ENCODE measurements around the gene PRKCD.

The PRKCD gene

DNA sequence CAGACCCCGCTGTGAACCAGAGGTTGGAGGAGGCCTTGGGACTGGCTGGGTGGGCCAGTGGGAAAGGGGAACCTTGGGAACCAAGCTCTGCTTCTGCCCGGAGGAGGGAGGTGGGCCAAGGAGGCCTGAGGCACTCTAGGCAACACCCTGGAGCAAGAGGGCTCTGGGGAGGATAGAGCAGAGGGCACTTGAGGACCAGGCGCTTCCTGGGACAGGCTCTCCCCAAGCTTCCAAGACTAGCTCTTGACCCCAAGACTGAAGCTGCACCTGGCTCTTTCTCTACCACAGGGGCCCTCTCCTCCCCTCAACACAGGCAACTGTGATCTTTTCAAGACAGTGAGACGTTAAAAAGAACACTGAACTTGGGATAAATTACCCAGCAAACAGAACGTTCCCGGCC lies 74.5 kb downstream of the PRKCD start:
- no peak for DNase-seq (ENCODE audit: low read depth)
- TF ChIP-seq, protein P1, sequence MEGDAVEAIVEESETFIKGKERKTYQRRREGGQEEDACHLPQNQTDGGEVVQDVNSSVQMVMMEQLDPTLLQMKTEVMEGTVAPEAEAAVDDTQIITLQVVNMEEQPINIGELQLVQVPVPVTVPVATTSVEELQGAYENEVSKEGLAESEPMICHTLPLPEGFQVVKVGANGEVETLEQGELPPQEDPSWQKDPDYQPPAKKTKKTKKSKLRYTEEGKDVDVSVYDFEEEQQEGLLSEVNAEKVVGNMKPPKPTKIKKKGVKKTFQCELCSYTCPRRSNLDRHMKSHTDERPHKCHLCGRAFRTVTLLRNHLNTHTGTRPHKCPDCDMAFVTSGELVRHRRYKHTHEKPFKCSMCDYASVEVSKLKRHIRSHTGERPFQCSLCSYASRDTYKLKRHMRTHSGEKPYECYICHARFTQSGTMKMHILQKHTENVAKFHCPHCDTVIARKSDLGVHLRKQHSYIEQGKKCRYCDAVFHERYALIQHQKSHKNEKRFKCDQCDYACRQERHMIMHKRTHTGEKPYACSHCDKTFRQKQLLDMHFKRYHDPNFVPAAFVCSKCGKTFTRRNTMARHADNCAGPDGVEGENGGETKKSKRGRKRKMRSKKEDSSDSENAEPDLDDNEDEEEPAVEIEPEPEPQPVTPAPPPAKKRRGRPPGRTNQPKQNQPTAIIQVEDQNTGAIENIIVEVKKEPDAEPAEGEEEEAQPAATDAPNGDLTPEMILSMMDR (conservative IDR thresholded peaks at IDR 0.05; ENCODE audit: low read length), result no peak
- H3K4me3 ChIP-seq (ENCODE audit: low read length), result no peak overlapping the region

DNA sequence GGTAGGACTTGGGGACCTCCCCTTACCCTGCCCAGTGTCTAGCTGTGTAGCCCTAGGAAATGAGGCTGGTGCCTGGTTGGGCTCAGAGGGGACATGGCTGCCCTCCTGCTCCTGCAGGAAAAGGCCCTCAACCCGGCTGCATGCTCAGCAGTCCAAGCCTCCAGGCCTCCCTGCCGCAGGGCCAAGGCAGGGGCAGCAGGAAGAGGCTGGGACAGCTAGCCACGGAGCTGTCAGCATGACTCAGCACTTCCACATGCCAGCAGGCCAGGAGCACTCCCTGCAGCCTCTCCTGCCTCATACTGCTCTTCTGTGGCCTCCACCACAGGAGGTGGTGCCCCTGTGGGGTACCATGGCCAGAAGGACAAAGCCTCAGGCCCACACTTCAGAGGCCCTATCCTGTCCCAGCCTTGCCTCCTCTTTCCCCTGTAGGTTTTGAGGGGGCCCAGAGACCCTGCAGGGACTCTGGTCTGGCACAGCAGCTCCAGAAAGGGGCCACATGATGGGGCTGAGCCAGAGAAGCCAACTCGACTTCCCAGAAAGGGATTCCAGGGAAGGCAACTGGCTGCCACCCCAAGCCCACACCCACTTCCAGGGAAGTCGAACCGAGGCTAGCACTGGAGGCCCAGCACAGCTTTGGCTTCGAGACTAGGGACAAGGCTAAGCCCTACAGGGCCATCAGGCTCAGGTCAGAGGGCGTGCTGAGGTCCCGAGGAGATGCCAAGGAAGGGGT lies 75.3 kb downstream of the PRKCD start:
- TF ChIP-seq, protein P1 (conservative IDR thresholded peaks at IDR 0.05; ENCODE audit: low read length), result no peak
- peak; percentile 90 for DNase-seq (ENCODE audit: low read depth)
- no peak overlapping the region for H3K4me3 ChIP-seq (ENCODE audit: low read length)

DNA sequence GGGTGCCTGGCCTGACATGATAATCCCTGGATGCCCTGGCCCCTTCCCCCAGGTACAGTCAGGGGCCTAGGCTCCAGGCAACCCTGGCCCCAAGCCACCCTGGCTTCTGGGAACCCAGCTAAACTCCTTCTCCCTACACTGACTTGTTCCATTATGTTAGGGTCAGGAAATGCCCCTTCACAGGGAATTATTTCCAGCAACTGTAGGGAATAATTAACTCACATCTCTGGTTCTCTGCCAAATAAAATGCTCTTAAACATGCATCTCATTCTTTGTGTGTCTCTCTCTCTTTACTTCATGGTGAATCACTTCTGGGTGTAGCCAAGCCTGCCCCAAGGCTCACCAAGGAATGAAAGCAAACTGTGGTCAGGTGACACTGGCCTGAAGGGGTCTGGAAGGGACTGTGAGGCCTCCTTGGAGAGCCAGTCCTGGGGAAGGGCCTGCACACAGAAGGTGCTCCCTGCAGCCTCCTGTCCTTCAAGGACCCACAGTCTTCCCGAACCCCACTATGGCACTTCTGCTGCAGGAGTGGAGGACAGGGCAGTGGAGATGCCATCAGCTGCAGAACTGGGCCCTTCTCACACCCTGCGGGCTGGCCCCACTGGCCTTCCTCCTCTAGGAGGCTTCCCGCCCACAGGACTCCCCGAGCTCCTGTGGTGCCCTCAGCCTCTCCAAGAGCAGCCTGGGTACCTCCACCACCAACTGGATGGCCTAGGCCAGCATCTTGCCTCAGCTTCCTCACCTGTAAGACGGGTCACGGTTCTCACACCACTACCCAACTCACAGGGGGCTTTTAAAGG lies 77.2 kb downstream of the PRKCD start:
- H3K4me3 ChIP-seq (ENCODE audit: low read length), result no peak overlapping the region
- TF ChIP-seq, protein P1 (conservative IDR thresholded peaks at IDR 0.05; ENCODE audit: low read length), result no peak
- peak; percentile 93 for DNase-seq (ENCODE audit: low read depth)

DNA sequence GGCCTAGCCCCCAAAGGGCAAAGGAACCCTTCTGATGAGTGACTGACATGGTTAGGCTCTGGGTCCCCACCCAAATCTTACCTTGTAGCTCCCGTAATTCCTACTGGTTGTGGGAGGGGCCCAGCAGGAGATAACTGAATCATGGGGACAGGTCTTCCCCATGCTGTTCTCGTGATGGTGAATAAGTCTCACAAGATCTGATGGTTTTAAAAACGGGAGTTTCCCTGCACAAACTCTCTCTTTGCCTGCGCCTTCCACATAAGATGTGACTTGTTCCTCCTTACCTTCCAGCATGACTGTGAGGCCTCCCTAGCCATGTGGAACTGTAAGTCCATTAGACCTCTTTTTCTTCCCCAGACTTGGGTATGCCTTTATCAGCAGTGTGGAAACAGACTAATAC lies 77.9 kb downstream of the PRKCD start:
- TF ChIP-seq, protein P1 (conservative IDR thresholded peaks at IDR 0.05; ENCODE audit: low read length), result no peak

DNA sequence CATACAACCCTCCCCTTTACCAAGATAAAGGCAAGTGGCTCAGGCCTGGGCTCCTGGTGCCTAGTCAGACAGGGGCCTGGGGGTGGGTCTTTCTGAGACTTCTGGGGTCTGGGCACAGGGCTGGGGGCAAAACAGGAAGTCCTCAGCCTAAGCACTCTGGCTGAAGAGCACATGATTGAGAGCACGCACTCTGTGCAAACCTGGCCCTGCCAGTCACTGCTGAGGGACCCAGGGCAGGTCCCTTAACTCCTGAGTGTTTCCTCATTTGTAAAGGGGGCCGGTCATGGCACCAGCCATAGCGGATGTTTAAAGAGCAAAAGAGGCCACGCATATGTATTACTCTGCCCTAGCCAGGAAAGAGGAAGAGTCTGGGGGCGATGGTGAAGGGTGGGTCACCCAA lies 78.8 kb downstream of the PRKCD start:
- TF ChIP-seq, protein P1 (conservative IDR thresholded peaks at IDR 0.05; ENCODE audit: low read length), result no peak
- no peak overlapping the region for H3K4me3 ChIP-seq (ENCODE audit: low read length)
- DNase-seq (ENCODE audit: low read depth), result no peak

More for the DNA sequence above, 77.9 kb downstream of the PRKCD start:
- DNase-seq (ENCODE audit: low read depth), result no peak
- no peak overlapping the region for H3K4me3 ChIP-seq (ENCODE audit: low read length)

DNA sequence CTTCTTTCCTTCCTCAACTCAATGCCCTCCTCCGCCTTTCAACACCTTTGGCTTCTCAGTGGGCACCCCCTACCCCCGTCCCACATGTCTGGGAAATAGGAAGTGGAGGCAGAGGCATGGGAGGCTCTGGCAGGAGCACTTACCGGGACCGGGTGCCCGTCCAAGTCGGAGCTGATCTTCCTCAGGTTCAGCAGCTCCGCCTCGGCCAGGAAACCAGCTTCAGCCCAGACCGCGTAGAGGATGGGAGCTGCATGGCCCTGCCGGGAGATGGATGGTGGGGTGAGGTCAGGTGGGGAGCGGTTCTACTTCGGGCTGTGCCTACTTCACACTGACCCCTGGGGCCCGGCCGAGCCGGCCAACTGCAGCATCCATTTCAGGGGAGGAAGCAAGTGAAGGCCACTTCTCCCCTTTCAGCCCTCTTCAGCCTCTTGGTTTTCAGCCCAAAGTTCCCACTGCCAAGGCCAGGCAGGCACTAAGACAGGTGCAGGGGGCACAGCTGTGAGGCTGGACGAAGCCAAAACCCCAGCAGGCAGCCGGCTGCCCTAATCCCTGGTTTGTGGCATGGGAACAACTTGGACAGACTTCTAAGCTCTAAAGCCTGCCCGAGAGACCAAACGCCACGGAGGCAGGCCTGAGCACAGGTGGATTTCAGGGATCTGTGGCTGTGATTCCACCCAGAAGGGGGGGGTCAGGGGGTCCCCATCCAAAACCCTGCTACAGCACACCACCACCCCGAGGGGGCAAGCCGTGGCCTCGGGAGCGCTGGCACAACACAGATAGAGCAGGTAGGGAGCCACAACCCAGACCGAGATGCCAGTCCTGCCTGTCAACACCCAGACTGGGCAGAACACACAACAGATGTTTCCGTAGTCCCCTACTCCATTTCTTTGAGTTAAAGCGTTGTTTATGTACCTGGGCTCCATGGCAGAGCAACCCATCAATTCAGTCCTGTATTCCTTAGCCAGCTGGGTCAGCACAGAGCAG lies 80.3 kb downstream of the PRKCD start:
- DNase-seq (ENCODE audit: low read depth), result no peak
- TF ChIP-seq, protein P1 (conservative IDR thresholded peaks at IDR 0.05; ENCODE audit: low read length), result no peak
- H3K4me3 ChIP-seq (ENCODE audit: low read length), result no peak overlapping the region
